GM13977 (cell line): ENCODE results near the gene IMPDH1.

Experiments
- DNase-seq: peaks from one replicate; pipeline ENCODE4 v3.0.0; 2012; ENCODE audit warnings: low spot score
- CTCF ChIP-seq: IDR thresholded peaks from 2 replicates; pipeline ENCODE4 v1.5.1; 2012; ENCODE audit warnings: mild to moderate bottlenecking, control low read depth; ENCODE audit not compliant: insufficient read depth; ENCODE audit errors: extremely low read depth, missing control alignments
- in situ Hi-C: fragments of 300-500 bp; cut with MboI; formaldehyde crosslinking; loops from one replicate; pipeline ENCODE4 v1.12.0; 2022; ENCODE audit warnings: low sequenced_read_pairs, low pct_unique_long_range_greater_than_20kb, mixed read lengths, inconsistent platforms; ENCODE audit not compliant: unreplicated experiment

Gene IMPDH1

GRCh38 chr7:128447941-128448564, 38.3 kb upstream of the IMPDH1 start:
- no peak for DNase-seq
- in situ Hi-C loops, result no loop called here
- no peak for TF ChIP-seq CTCF

GRCh38 chr7:128446306-128446705, 36.5 kb upstream of the IMPDH1 start:
- DNase-seq, result no peak
- TF ChIP-seq CTCF, result no peak
- in situ Hi-C loops, result no loop called here

DNA sequence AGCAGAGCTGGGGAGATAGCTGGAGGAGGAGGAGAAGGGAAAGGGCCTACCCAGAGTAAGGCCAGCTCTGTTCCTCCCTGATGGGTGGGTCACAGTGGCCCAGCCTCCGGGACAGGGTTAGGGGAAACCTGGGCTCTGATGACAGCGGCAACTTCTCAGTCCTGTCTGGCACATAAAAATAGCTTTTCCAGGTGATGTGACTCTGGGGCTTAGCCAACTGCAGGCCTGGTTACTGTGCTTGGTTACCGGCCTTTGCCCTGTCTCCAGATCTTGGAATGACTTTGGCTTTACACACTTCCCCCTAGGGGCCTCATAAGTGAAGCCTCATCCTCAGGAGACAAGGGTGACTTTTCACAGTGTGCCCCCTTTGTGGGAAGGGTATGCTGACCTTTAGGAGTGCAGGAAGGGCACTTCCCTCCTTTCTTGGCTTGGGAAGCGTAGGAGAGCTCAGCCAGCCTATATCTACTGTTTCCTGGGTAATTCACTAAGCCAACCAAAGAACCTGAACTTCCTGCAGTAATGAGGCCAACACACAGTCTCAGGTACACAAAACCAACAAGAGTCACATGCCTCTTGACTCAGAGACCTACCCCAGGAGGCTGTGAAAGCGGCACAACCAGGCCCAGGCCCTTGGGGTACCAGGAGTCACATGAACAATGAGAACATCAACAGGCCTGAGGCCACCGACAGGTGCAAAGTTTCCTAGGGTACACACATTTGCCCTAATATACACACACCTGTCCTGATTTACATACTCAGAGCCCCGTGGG, 34.2 kb upstream of the IMPDH1 start:
- in situ Hi-C loops, result no loop called here
- no peak for TF ChIP-seq CTCF
- DNase-seq, result no peak

DNA sequence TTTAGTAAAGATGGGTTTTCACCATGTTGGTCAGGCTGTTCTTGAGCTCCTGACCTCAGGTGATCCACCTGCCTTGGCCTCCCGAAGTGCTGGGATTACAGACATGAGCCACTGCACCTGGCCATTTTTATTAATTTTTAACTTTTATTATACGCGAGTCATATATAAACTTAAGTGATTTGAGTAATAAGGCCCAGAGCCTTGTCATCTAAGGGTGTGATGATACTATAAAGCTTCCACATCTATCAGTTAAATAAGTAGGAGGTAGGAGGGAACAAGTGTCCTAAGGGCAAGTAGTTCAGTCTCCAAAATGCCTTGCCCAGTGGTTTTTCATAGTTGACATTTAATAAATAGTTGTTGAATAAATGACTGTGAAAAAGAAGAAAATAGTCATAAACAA, 32.6 kb upstream of the IMPDH1 start:
- DNase-seq, result no peak
- TF ChIP-seq CTCF, result no peak
- in situ Hi-C loops, result no loop called here

DNA sequence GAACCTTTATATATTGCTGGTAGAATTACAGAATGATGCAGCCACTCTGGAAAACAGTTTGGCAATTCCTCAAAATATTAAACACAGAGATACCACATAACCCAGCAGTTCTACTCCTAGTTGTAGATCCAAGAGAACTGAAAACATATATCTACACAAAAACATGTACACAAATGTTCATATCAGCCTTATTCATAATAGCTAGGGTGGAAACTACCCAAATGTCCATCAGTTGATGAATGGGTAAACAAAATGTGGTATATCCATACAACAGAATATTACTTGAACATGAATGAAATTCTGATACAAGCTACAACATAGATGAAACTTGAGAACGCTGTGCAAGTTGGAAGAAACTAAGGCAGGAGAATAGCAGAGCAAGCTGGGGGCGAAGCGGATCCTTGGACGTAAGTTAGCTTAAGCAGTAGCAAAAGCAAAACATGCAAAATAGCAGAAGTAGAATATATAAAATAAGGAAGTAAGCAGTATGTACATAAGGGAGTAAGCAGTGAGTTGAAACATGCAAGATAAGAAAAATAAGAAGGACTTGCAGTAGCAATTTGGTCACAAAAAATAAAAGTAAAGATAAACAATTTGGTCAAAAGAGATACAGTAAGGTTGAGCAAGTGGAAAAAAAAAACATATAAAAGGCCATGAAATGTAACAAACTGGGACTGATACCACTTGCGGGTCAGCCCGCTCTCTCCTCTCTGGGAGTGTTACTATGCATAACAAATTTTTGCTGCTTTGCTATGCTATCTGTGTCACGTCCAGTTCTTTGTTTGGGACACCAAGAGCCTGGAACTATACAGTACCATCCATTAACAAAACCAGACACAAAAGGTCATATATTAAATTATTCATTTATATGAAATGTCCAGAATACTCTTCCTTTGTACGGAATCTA, 27.9 kb upstream of the IMPDH1 start:
- no peak for TF ChIP-seq CTCF
- DNase-seq, result peak; percentile 36
- in situ Hi-C loops, result no loop called here

GRCh38 chr7:128435327-128435686, 25.5 kb upstream of the IMPDH1 start:
- TF ChIP-seq CTCF, result no peak
- in situ Hi-C loops, result no loop called here
- DNase-seq, result no peak
